GM19324 (cell line): ENCODE results near the gene PHRF1.
"Not testable (repeated sequence)": the region's sequence is repeated elsewhere in the genome, so short reads cannot be mapped to it uniquely, and the experiment has no call there.

ENCODE experiments used
- ATAC-seq: cut with Tn5 transposase; IDR thresholded peaks from one replicate; pipeline ENCODE4 v1.9.1; 2021; ENCODE audit warnings: mild to moderate bottlenecking, moderate library complexity; ENCODE audit not compliant: unreplicated experiment, low FRiP score

The PHRF1 gene

DNA sequence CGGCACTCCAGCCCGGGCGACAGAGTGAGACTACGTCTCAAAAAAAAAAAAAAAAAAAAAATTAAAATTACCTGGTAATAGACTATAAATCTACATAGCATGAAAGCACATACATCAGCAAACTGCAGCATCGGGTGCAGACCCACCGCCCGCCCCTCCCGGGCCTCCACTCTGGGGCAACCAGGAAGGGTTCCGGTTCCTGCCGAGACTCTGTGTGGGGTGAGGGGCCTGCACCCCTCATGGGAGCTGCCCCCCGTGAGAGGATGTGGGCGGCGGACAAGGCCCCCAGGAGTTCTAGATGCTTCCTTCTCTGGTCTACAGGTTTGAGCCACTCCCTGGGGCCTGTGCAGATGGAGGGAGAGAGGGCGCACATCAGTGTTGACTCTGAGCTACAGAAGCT is 69.9 kb downstream of the PHRF1 start:
- ATAC-seq: no peak

DNA sequence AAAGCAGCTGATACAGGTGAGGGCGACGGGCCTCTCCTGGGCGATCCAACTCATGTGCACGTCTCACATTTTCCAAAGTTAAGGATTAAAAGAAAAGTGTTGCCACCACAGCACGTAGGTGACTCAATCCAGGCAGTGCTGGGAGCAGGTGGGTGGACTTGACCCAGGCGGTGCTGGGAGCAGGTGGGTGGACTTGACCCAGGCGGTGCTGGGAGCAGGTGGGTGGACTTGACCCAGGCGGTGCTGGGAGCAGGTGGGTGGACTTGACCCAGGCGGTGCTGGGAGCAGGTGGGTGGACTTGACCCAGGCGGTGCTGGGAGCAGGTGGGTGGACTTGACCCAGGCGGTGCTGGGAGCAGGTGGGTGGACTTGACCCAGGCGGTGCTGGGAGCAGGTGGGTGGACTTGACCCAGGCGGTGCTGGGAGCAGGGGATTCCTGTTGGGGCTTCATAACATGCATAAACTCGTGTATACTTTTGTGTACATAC is 71.4 kb downstream of the PHRF1 start:
- ATAC-seq: not testable (repeated sequence)

DNA sequence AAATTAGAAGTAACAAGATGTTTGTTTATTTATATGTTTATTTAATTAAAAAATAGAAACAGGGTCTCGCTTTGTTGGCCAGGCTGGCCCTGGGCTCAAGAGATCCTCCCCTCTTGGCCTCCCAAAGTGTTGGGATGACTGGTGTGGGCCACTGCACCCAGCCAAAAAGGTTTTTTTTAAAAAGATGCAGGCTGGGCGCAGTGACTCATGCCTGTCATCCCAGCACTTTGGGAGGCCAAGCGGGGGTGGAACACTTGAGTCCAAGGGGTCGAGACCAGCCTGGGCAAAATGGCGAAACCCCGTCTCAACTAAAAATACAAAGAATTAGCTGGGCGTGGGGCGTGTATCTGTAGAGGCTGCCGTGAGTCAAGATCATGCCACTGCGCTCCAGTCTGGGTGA is 74.2 kb downstream of the PHRF1 start:
- ATAC-seq: no peak

DNA sequence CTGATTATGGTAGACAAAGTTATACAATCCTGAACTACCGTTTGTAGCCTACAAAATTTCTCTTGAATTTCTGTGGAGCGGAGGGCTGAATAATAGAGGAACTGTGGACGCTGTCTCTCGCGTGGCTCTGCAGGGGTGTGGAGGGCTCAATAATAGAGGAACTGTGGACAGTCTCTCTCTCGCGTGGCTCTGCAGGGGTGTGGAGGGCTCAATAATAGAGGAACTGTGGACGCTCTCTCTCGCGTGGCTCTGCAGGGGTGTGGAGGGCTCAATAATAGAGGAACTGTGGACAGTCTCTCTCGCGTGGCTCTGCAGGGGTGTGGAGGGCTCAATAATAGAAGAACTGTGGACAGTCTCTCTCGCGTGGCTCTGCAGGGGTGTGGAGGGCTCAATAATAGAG is 76.9 kb downstream of the PHRF1 start:
- not testable (repeated sequence) for ATAC-seq

DNA sequence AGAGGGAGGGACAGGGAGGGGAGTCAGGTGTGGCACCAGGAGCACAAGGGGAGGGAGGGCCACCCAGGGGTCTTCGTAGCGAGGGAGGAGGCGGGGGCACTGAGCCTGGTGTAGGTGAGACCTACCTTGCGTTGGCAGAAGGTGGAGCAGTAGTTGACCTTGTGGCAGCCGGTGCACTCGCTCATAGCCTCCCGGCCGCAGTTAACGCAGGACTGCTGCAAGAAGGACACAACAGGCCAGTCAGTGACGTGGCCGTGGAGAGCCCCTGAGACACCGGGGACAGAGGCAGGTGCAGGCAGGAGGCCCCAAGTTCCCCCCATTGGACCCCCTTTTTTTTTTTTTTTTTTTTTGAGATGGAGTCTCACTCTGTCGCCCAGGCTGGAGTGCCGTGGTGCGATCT is 77.6 kb downstream of the PHRF1 start:
- no peak for ATAC-seq

DNA sequence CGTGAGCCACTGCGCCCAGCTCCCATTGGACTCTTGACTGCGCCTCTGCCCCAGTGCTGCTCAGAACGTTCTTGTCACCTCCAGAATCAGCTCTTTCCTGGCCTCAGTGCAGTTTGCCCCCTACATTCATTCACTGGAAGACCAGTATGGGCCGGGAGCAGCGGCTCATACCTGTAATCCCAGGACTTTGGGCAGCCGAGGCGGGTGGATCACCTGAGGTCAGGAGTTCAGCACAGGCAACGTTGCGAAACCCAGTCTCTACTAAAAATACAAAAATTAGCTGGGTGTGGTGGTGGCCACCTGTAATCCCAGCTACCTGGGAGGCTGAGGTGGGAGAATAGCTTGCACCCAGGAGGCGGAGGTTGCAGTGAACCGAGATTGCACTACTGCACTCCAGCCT is 78.2 kb downstream of the PHRF1 start:
- not testable (repeated sequence) for ATAC-seq

DNA sequence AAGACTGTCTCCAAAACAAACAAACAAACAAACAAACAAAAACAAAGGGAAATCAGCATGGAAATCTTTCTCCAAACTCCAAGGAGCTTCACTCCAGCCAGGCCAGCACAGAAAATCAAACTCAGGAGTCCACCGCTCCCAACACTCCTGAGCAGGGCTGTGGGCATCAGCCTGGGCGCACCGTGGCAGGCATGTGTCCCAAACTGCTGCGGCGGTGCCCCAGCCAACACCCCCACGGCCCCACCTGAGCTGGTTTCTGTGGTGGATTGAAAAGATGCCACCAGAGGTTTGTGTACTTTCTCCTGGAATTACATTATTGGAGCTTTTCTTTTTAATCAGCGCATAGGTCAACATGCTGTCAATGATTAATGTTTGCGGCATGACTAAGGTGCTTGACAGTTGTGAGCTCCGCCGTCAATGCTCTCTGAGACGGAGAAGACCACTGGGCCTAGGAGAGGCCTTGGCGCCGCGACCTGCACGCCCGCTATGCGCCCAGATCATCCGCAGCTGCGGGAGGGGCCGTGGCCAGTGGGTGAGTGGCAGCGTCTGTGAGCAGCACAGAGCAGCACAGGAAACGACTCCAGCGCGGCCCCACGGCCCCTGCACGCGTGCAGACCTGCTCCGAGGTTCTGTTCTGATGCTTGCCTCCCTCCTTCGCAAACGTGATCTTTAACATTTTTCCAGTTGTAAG is 78.9 kb downstream of the PHRF1 start:
- no peak for ATAC-seq

DNA sequence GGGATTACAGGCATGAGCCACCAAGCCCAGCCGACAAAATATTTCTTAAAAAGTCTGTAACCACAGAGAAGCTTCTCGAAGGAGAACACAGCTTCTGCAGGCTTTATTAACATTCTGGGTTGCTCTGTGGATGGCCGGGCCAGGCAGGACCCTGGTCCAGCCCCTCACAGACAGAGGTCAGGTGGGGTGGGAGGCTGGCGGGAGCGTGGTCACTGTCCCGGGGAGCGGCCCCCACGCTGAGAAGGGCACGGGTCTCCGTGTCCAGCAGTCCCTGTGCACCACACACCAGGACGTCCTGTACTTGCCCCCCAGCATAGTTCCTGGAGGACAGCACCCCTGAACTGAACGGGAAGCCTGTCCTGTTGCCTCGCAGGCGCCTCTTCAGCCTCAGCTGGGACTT is 80.2 kb downstream of the PHRF1 start:
- no peak for ATAC-seq

DNA sequence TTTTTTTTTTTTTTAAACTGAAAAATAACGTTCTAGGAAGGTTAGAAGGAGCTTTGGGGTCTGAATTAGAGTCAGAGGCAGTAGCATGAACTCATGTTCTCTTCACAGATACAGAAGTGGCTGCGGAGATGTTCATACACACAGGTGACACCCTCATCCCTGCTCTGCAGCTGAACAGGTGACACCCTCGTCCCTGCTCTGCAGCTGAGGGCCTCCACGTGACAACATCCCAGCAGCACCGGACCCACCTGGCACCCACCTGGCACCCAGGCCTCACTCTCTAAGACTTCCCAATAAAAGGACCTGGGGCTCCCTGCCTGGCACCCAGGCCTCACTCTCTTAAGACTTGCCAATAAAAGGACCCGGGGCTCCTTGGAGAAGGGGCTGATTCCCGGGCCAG is 80.6 kb downstream of the PHRF1 start:
- ATAC-seq: no peak

DNA sequence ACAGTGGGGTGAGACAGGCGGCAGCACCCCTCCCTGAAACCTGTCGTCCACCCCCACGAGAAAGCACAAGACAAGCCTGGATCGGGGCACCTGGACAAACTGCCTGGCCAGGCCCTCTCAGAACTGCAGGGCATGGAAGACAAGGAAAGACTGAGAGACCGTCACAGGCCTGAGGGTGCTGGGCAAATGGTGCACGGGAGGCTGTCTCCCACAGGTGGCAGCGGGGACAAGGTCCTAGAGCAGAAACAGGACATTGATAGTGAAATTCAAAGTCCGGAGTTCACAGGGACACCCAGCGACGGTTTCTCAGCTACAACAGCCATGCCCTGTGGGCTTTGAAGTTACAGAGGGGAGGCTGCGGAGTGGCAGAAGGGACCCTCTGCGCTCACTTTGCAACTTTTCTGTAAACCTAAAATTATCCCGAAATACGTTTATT is 81.4 kb downstream of the PHRF1 start:
- ATAC-seq: no peak

DNA sequence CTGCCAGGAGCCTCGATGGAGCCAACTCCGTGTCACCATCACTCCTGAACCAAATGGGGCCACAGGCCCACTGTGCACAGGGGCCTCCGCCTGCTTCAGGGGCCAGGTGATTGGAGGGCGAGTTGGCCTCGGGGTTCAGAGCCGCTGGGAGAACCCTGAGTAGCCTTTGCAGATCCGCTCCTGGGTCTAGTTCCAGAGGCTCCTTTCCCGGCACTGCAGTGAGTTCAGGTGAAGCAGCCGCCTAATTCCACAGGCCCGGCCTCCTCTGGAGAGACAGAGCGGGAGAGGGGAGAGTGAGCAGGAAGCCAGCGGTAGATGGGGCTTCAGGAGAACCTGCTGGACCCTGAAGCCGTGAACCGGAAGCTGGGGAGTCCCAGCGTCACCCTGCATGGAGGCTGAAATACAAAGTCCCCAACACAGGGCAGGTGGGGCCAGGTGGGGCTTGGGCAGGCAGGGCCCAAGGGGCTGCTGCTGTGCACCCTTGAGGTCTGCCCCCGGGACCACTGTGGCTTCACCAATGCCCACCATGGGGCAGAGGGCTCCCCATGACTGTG is 83.3 kb downstream of the PHRF1 start:
- no peak for ATAC-seq

DNA sequence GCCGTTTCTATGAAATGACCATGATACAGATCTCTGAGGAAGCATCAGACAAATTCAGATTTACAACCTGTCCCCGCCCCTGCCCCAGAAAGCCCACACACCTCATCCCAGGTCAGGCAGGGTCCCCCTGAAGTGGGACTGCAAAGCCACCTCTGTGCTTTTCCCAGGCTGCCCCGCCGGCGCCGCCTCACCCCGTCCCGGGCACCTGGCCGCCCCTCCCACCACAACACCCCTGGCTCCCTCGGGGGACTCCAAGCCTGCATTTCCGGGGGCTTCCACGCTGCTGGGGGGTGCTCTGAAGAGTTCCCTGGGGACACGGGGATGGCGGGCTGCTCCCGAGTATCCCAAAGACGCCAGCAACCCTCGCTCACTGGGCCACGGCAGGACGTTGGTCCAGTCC is 84.0 kb downstream of the PHRF1 start:
- ATAC-seq: no peak

DNA sequence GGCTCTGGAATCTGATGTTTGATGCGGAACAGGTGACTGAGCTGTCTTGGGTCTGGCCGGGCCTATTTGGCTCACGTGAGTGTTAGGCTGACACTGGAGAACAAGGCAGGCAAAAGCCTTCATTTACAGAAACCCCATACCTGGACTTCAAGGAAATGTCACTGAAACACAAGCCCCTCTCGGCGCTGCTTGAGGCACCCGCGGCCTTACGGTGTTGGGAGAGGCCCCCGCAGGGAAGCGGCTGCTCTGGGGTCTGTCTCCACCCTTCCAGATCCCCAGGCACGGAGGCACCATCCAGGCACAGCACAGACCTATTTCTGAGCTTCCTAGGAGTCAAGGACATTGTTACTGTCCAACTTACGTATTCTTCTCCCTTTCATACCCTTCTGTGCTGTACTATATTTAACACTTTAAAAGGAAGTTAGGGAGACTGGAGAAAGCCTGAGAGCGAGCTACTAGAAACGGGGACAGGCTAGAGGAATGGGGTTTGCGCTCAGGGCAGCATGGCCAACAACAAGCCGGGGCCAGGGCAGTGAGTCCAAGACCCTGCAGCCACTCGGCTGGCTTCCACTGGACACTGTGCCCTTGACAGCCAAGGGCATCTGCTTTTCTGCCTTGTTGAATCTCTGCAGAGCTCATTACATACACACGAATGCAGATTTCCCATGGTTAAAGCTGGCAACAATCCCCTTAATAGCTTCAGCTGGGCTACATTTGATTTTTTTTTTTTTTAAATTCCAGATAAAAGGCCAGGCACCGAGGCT is 84.6 kb downstream of the PHRF1 start:
- ATAC-seq: no peak
